DND-41 (cell line): ENCODE data around the gene PCDHB16.
"Not testable (repeated sequence)": the region's sequence is repeated elsewhere in the genome, so short reads cannot be mapped to it uniquely, and the experiment has no call there.

Experiments
- CTCF ChIP-seq: IDR thresholded peaks from 2 replicates; pipeline ENCODE4 v1.5.1; 2012; ENCODE audit warnings: borderline replicate concordance, low read length, moderate library complexity, mild to moderate bottlenecking; ENCODE audit not compliant: poor library complexity, severe bottlenecking; ENCODE audit errors: extremely low read depth
- EZH2 ChIP-seq: IDR thresholded peaks from 3 replicates; pipeline ENCODE4 v1.6.1; 2012; ENCODE audit warnings: borderline replicate concordance, low read depth, mild to moderate bottlenecking, moderate library complexity, low read length, inconsistent platforms; ENCODE audit not compliant: severe bottlenecking

GRCh38 chr5:141224844-141225243 lies 42.7 kb downstream of the PCDHB16 start:
- TF ChIP-seq CTCF, EZH2: not testable (repeated sequence)
